Neutrophil (primary cell): Measurements from ENCODE around the gene SYT14.
"Not testable (repeated sequence)": the region's sequence is repeated elsewhere in the genome, so short reads cannot be mapped to it uniquely, and the experiment has no call there.

Experiments used
- H3K27ac ChIP-seq: fragments of 200-600 bp; sonication (generic); 2 replicates; pipeline ENCODE4 v1.5.1; 2016; ENCODE audit warnings: mild to moderate bottlenecking, moderate library complexity
- H3K27me3 ChIP-seq: fragments of 200-600 bp; sonication (generic); 2 replicates; pipeline ENCODE4 v1.6.0; 2016; ENCODE audit warnings: mild to moderate bottlenecking
- H3K36me3 ChIP-seq: fragments of 200-600 bp; sonication (generic); 2 replicates; pipeline ENCODE4 v1.5.1; 2017
- H3K4me1 ChIP-seq, 2 experiments: fragments of 200-600 bp in 1 of 2; sonication (generic) in 1 of 2; 1 replicate in 1 of 2; 2 replicates in 1 of 2; pipeline versions ENCODE4 v1.5.1 to v1.6.1; 2013 to 2016; ENCODE audit warnings: low read depth in 1 of 2, low read length in 1 of 2, mild to moderate bottlenecking in 1 of 2, moderate library complexity in 1 of 2; ENCODE audit not compliant: control insufficient read depth in 1 of 2, insufficient read depth in 1 of 2
- H3K4me3 ChIP-seq, 2 experiments: fragments of 200-600 bp in 1 of 2; sonication (generic) in 1 of 2; 1 replicate in 1 of 2; 2 replicates in 1 of 2; pipeline ENCODE4 v1.5.1; 2013 to 2016; ENCODE audit warnings: low read depth in 1 of 2, low read length in 1 of 2, mild to moderate bottlenecking in 1 of 2, moderate library complexity in 1 of 2
- H3K9me3 ChIP-seq: fragments of 200-600 bp; sonication (generic); 2 replicates; pipeline ENCODE4 v1.5.1; 2016
- CTCF ChIP-seq: fragments of 200-600 bp; sonication (generic); IDR thresholded peaks from 2 replicates; pipeline ENCODE4 v1.5.1; 2016; ENCODE audit warnings: antibody characterized with exemption

The SYT14 gene

GRCh38 chr1:210092366-210092765 lies 154.3 kb downstream of the SYT14 start:
- Histone ChIP-seq H3K4me3 (no peak overlapping the region), H3K27me3 (no peaks in the 10 kb centered on the region), H3K4me1 (no peaks in the 10 kb centered on the region), H3K27ac (no peak overlapping the region), H3K36me3 (no peaks in the 10 kb centered on the region), H3K9me3 (no peaks in the 10 kb centered on the region)
- no peak for TF ChIP-seq CTCF

GRCh38 chr1:210093461-210093860 lies 155.4 kb downstream of the SYT14 start:
- H3K36me3 ChIP-seq = no peaks in the 10 kb centered on the region
- no peaks in the 10 kb centered on the region for H3K4me1 ChIP-seq
- no peaks in the 10 kb centered on the region for H3K9me3 ChIP-seq
- no peak for TF ChIP-seq CTCF
- no peak overlapping the region for H3K27ac ChIP-seq
- no peak overlapping the region for H3K4me3 ChIP-seq
- H3K27me3 ChIP-seq = no peaks in the 10 kb centered on the region

GRCh38 chr1:210098356-210098755 lies 160.3 kb downstream of the SYT14 start:
- no peak overlapping the region for H3K27ac ChIP-seq
- no peak for TF ChIP-seq CTCF
- H3K27me3 ChIP-seq = no peaks in the 10 kb centered on the region
- no peaks in the 10 kb centered on the region for H3K4me1 ChIP-seq
- H3K4me3 ChIP-seq = no peak overlapping the region
- no peaks in the 10 kb centered on the region for H3K9me3 ChIP-seq
- no peaks in the 10 kb centered on the region for H3K36me3 ChIP-seq

GRCh38 chr1:210099921-210100320 lies 161.9 kb downstream of the SYT14 start:
- Histone ChIP-seq H3K4me3 (no peak overlapping the region), H3K9me3 (no peaks in the 10 kb centered on the region), H3K27ac (no peak overlapping the region), H3K27me3 (no peaks in the 10 kb centered on the region), H3K36me3 (no peaks in the 10 kb centered on the region), H3K4me1 (no peaks in the 10 kb centered on the region)
- no peak for TF ChIP-seq CTCF

GRCh38 chr1:210104103-210104502 lies 166.1 kb downstream of the SYT14 start:
- no peak for TF ChIP-seq CTCF
- no peak overlapping the region for H3K27ac ChIP-seq
- no peak overlapping the region for H3K4me3 ChIP-seq
- no peaks in the 10 kb centered on the region for H3K4me1 ChIP-seq
- no peaks in the 10 kb centered on the region for H3K27me3 ChIP-seq
- no peaks in the 10 kb centered on the region for H3K36me3 ChIP-seq
- no peaks in the 10 kb centered on the region for H3K9me3 ChIP-seq

- not testable (repeated sequence) for H3K36me3 ChIP-seq, H3K4me1 ChIP-seq, H3K27ac ChIP-seq, H3K27me3 ChIP-seq, H3K4me3 ChIP-seq, H3K9me3 ChIP-seq
These were observed 174.9 kb downstream of the SYT14 start for GRCh38 chr1:210112906-210113305.
